HG03159 (cell line): ENCODE results near the gene CCNF.

ENCODE experiments used
- ATAC-seq: cut with Tn5 transposase; IDR thresholded peaks from one replicate; pipeline ENCODE4 v1.9.1; 2021; ENCODE audit warnings: mild to moderate bottlenecking, moderate library complexity; ENCODE audit not compliant: unreplicated experiment

The CCNF gene

DNA sequence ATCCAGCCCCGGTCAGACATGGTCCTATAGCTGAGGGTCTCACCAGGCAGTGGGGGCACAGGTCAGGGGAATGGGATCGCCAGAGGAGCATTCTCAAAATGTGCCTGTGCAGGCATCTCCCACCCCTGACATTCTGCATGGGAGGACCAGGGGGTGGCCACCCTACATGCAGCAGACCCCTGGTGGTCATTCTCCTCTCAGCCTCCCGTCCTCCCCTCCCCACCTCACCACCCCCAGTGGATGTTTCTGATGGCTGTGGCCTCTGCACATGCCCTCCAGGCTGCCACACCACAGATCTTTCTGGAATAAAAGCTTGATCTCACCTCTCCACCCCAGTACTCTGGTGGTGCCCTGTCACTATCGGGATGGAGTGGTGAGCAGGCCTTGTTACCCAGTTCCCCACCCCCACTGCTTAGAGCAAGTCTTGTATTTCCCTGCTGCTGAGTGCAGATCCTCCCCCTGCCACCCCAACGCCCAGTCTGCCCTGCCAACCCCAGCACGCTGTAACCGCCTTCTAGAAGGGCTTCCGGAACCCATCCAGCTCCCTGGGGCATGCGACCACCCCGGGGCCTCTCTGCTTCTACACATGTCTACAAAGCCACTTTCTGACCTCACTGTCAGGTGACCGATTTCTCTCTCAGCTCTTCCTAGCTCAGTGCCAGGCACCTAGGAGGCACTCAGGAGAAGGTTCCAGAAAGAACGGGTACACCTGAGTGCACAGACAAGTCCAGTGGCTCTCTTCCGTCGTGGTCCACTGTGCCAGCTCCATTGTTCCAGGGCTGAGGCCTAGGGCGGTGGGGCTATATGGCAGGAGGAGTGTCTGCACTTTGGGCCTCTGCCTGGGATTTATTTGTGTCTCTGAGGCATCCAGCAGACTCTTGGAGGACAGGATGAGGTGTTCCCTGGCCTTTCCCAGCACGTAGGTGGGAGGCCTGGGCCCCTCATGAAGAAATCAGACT, 55.0 kb downstream of the CCNF start:
- no peak for ATAC-seq

DNA sequence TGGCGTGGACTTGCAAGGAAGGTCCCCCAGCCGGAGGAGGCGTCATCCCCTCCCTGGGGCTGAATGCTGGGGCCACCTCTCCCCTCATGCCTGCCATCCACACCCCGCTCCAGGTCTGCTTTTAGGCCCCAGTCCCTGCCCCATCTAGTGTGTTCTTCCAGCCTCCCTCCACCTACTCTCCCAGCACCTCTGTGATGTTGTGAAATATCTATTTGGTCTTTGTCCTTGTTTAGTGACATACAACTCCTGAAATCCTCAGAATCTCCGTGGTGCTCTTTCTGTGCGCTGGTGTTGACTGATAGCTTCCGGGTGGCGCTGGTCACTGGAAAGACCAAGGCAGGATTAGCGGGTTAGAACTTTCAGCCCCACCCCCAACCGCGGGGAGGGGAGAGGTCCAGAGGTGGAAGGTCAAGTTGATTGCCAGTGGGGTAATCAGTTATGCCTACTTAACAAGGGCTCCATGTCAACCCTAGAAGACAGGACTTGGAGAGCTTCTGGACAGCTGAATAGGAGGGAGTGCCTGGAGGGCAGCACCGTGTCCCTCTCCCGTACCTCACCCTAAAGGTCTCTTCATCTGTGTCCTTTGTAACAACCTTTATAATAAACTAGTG, 55.8 kb downstream of the CCNF start:
- no peak for ATAC-seq

DNA sequence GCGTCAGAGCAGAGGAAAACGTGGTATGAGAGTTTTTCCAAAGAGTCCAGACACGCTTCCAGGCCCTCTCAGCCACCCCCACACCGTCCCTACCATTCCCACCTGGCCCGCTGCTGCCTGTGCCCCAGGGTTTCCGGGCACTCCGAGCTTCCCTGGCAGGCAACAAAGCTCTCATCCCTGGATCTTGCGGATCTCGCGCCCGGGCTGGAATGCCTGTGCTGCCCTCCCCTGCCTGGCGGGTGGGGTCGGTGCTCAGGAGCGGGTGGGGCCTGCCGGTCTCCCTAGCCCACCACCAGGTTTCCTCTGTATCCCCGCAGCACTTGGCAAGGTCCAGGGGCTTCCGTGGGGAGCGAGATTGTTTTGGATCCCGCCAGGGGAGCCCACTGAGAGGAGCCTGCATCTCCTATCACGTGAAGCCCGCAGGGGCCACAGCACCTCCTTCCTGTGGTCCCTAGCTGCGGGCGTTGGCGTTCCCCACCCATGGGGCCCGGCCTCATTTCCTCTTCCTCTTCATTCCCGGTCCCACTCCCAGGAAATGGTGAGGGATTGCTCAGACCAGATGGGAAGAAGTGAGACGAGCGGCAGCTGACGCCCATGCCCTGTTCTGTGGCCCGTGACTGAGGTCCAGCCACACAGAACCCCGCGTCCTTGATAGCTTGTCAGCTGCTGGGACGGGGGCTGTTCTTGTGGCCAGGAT, 56.7 kb downstream of the CCNF start:
- ATAC-seq, result no peak

DNA sequence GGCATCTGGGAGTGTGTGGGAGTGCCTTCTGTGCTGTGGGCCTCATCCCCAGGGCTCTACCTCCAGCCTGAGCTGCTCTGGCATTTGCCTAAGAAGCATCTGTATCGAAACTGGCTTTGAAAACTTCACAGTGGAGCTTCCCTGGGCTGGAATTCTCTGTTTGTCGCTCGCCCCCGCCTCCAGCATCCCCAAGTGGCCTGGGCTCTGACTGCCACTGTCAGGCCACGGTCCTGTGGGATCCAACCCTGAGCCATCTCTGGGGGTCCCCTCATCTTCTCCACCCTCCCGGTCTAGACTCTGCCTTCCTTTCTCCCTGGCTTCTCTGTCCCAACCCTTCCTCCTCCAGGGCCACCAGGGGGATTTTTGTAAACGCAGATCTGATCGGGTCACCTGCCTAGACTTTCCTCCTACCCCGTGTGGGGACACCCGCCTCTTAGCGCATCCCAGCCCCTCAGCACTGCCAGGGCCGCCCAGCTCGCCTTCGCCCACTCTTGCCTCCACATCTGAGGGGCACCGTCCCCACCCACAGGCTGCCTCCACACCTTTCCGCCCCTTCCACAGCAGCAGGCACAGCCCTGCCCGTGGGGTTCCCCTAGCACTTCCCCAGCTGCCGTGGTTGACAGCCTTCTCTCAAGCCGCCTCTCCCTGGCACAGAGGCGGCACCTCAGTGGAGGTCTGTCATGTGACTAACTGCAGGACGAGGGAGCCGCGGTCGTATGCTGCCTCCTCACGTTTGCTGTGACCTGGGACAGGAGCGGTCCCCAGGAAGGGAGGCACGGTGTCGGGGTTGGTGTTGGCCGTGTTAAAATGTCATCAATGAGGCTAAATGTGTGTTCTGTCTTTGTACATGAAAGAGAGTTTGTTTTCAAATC, 57.6 kb downstream of the CCNF start:
- ATAC-seq, result peak; percentile 46

DNA sequence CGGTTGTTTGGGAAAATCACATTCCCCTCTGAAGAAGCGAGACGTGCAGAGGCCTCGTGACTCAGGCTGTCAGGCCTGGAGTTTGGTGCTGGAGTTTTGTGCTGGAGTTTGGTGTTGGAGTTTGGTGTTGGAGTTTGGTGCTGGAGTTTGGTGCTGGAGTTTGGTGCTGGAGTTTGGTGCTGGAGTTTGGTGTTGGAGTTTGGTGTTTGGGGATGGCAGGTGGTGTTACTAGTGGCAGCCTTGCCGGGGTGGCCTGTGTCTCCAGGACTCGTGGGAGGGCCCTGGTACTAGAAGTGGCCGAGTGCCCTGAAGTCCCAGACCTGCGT, 58.2 kb downstream of the CCNF start:
- ATAC-seq, result no peak

DNA sequence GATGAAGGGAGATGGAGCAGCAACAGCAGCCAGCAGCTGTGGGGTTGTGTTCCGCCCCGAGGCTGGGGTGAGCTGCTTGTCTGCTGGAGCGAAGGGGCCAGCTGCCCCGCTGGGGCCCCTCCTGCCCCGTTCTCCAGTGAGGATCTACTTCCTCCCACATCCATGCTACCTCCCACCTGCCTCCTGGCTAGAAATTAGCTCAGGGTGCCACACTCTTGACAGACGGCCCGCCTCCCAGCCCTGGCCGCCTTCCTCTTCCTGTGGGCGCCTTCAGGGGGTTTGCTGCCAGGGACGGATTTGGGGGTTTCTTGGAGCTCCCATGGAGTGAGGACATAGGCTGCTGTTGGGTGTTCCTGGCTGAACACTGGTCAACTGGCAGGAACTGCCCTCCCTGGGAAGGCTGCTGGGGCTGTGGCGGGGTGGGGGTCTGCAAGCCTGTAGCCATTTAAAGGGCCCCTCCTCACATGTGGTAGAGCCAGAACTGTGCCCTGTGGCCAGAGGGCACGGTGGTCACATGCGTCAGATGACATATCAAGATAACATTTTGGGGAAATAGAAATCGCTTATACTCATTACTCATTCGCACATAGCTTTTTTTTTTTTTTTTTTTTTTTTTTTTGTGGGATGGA, 58.8 kb downstream of the CCNF start:
- no peak for ATAC-seq

DNA sequence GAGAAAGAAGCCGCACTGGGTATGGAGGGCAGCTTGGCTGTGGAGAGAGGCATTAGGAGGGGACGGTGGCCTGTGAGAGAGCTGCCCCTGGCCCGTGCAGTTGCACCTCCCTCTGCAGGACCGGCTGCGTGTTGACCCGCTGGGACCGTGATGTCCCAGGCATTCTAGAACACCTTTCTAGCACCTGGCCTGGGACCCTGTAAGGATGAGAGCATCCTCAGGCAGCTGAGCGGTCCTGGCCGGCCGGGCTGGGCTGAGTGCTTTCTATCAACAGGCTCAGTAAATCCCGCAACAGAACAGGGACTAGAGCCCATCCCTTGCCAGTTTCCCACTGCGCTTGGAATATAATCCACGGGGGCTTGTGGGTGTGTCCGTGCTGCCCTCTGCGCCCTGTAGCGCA, 60.3 kb downstream of the CCNF start:
- no peak for ATAC-seq

DNA sequence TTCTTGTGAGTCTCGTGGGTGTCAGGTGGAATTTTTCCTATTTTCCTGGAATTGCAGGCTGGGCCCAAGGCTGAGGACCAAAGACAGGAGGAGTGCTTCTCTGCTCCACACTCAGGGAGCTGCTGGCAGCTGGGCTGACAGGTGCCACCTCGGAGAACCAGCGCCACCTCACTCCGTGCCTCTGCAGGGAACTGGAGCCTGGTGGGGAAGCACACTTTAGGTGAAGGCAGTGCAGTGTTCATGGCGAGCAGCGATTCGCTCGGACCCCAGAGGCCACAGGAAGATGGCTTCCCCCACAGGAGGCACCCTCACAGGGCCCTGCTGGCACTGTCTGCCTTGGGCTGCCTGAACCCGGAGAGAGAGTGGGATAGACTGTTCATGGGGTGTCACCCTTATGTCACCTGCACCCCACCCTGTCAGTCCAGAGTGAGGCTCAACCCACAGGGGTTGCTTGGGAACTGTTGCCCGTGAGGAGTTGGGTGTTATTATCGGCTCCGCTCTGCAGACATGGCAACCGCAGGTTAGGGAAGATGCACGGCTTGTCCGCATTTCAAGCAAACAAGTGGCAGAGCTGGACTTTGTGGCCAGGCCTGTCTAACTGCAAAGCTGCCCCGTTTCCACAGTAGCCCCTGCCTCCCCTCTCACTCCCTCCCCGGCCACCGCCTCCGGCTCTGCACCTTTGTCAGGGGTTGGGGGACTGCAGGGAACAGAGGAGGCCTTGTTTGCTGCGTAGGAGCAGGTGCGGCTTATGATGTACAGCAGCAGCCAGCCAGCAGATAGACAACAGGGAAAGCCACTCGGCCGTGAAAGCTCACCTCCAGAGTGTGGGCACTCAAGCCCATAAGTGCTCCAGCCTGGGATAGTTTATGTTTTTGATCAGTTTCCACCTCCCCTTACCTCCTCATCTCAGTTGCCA, 61.2 kb downstream of the CCNF start:
- no peak for ATAC-seq

DNA sequence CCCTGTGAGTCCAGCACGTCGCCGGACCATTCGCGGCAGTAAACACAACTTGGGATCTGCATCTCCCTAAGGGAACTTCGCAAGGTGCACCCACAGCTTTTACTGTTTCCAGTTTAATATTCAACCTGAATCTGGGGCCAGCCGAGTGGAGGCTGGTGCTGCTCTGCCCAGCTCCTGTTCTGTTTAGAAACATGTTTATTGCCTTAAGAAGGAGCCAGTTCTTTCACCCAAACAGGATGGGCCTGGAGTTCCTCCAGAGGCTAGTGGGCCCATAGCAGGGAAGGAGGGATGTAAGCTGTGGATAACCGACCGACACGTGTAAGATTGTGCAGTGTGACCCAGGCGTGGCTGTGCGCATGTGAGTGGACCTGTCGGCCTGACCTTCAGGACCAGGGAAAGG, 63.0 kb downstream of the CCNF start:
- no peak for ATAC-seq

DNA sequence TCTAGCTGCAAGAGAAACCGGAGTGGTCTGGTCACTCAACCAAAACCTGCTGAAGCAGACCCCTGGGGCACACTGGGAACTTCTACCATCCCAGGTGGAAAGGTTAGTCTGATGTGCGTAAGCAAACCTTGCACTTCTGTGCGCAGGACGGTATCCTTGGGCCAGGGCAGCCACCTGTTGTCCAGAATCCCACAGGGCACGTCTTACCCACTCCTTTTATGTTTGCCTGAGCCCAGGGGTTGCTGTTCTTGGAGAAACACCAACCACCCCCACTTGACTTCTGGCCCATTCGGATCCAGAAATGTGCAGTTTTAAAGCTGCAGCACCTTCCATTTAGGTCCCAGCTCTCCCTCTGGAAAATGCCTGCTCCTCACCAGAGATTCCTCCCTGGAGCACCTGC, 64.4 kb downstream of the CCNF start:
- no peak for ATAC-seq

DNA sequence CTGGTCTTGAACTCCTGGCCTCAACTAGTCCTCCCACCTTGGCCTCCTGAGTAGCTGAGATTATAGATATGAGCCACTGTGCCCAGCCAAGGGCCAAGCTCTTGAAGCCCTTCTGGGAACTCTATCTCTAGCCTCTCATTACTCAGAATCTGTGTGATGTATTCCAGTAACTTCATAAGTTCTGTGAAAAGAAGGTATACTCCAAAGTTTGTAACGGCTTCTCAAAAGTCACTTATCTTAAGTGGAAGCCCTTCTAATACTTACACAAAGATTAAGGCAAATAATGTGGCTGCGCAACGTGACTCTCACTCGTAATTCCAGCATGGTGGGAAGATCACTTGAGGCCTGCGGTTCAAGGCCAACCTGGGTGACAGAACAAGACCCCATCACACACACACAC, 65.4 kb downstream of the CCNF start:
- ATAC-seq, result no peak

DNA sequence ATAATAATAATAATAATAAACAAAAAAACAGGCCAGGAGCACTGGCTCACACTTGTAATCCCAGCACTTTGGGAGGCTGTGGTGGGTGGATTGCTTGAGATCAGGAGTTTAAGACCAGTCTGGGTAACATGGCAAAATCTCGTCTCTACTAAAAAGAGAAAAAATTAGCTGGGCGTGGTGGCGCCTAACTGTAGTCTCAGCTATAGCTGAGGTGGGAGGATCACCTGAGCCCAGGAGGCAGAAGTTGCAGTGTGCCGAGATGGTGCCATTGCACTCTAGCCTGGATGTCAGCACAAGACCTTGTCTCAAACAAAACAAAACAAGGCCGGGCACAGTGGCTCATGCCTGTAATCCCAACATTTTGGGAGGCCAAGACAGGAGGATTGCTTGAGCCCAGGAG, 65.8 kb downstream of the CCNF start:
- no peak for ATAC-seq

DNA sequence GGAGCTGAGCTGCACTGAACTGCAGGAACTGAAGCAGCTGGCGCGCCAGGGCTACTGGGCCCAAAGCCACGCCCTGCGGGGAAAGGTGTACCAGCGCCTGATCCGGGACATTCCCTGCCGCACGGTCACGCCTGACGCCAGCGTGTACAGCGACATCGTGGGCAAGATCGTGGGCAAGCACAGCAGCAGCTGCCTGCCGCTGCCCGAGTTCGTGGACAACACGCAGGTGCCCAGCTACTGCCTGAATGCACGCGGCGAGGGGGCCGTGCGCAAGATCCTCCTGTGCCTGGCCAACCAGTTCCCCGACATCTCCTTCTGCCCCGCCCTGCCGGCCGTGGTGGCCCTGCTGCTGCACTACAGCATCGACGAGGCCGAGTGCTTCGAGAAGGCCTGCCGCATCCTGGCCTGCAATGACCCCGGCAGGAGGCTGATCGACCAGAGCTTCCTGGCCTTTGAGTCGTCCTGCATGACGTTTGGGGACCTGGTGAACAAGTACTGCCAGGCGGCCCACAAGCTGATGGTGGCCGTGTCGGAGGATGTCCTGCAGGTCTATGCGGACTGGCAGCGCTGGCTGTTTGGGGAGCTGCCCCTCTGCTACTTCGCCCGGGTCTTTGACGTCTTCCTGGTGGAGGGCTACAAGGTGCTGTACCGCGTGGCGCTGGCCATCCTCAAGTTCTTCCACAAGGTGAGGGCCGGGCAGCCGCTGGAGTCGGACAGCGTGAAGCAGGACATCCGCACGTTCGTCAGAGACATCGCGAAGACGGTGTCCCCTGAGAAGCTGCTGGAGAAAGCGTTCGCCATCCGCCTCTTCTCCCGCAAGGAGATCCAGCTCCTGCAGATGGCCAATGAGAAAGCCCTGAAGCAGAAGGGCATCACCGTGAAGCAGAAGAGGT, 67.2 kb downstream of the CCNF start:
- ATAC-seq, result no peak

DNA sequence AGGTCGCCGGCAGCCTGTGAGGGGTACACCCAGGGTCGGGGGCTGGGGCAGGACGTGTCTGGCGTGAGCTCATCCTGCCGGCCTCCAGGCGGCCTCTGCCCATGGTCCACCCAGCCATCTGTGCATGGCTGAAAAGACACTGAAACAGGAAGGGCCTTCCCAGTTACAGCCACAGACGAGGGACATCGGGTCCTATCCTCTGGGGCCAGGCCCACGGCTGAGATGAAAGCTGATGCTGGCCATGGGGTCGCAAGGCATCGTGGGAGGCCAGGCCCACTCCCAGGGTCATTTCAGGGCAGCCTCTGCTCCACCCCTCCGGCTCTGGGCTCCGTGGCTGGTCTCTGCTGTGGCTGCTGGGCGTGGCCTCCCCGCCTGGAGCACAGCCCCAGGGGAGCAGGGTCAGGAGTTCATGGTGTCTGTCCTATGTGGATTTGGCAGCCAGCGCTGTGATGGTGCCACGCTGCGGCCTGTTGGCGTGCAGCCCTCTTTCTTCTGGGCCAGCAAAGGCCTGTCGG, 67.9 kb downstream of the CCNF start:
- no peak for ATAC-seq

DNA sequence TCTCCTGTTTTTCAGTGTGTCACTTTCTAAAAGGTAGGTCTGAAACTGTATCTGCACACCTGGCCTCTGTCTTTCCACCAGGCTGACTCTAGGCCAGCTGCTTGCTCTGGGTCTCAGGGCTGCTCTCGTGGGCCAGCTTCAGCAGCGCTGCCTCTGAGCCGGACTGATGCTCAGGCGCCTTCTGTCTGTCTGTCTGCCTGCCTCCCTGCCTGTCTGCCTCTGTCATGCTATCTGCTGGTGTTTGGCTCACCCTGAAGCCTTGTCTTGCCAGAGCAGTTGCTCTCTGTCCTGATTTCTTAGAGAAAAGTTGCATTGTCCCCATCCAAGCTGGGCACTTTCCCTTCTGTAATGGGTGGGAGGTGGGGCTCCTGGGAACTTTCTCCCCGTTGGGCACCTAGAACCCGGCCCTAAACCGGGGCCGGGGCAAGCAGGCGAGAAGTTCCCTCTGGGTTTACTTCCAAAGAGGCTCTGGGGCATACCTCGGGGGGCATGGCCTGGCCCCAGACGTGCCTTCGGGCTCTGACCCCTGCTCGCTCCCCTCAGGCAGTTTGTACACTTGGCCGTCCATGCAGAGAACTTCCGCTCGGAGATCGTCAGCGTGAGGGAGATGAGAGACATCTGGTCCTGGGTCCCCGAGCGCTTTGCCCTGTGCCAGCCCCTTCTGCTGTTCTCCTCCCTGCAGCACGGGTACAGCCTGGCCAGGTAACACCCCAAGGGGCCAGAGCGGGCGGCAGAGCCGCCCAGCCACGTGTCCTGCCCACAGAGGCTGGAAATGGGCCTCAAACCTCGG, 68.6 kb downstream of the CCNF start:
- no peak for ATAC-seq

DNA sequence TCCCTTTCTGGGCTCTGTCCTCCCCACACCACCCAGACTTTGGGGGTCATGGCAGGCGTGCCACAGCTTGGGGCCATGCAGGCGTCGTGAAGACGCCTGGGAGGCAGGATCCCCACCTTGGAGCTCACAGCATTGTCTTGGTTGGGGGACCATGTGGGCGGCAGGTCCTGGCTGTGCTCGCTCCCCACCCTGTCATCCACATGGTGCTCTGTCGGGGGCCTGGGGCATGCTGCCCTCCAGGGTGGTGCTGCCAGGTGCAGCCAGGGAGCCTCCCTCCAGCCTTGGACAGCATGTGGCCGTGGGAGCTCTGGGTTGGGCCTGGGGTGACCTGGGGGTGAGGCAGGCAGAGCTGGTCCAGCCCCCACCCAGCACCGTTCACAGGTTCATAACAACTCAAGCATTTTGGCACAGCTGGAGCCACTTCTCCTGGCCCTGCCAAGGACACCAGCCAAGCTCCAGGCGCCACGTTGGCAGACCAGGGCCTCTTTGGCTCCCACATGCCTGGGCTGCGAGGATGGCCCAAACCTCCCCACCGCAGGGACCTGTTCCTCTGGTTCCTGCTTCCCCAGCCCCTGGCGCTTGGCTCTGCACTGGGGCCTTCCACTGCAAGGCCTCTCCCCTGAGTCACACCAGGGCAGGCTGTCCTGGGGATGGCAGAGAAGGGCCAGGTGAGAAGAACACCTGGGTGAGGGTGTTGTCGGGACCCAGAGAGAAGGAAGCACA, 69.4 kb downstream of the CCNF start:
- ATAC-seq, result no peak

DNA sequence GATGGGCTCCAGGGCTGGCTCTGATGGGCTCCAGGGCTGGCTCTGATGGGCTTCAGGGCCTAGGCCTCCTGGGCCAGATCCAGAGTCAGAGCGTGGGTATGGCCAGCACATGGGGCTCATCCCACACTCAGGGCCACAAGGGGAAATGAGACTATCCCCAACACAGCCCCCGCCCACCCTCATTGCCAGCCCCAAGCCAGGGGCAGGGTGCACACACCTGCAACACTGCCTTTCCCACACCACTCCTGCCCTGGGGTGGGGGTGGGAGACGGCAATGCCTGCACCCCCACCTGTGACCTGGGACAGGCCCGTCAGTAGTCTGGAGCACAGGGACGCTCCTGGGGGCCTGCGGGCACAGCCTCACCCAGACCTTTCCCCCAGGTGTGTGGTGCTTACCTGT, 70.2 kb downstream of the CCNF start:
- no peak for ATAC-seq
